Naive B cell (primary cell): ENCODE measurements around the gene AJUBA. TPM values are rescaled to one million over a fixed set of nuclear protein-coding genes. Genes with fewer than 3 reads are reported as not detected.
"Not testable (repeated sequence)": the region's sequence is repeated elsewhere in the genome, so short reads cannot be mapped to it uniquely, and the experiment has no call there.

Source experiments
- ATAC-seq, 2 donors: fragments of 150-1000 bp; cut with Tn5 transposase; 2 replicates each; pipeline ENCODE4 v1.10.0; 2021; ENCODE audit warnings: low read depth in 2 of 2, mild to moderate bottlenecking in 2 of 2, moderate library complexity in 2 of 2
- DNase-seq: peaks from one replicate; pipeline ENCODE4 v3.0.0; 2022
- H3K27ac Mint-ChIP-seq, 6 donors: one replicate each; pipeline ENCODE4 v1.8.0; 2020 to 2022; ENCODE audit warnings: mild to moderate bottlenecking in 6 of 6, mixed read lengths in 6 of 6, moderate library complexity in 5 of 6, inconsistent platforms in 2 of 6
- H3K27me3 Mint-ChIP-seq, 3 donors: one replicate each; pipeline ENCODE4 v1.8.0; 2021 to 2022; ENCODE audit warnings: mixed read lengths in 3 of 3, mild to moderate bottlenecking in 1 of 3
- H3K36me3 Mint-ChIP-seq, 2 donors: one replicate each; pipeline ENCODE4 v1.8.0; 2020 to 2022; ENCODE audit warnings: mixed read lengths in 2 of 2, inconsistent platforms in 1 of 2, mild to moderate bottlenecking in 1 of 2
- H3K4me1 Mint-ChIP-seq, 3 donors: one replicate each; pipeline ENCODE4 v1.8.0; 2020 to 2022; ENCODE audit warnings: mixed read lengths in 3 of 3, inconsistent platforms in 1 of 3, mild to moderate bottlenecking in 1 of 3, moderate library complexity in 1 of 3
- H3K4me3 Mint-ChIP-seq, 8 donors: one replicate each; pipeline ENCODE4 v1.8.0; 2020 to 2022; ENCODE audit warnings: mild to moderate bottlenecking in 8 of 8, mixed read lengths in 8 of 8, moderate library complexity in 8 of 8, inconsistent platforms in 2 of 8
- H3K9me3 Mint-ChIP-seq, 7 donors: one replicate each; pipeline ENCODE4 v1.8.0; 2020 to 2022; ENCODE audit warnings: mixed read lengths in 7 of 7, mild to moderate bottlenecking in 5 of 7, inconsistent platforms in 2 of 7, moderate library complexity in 1 of 7
- polyA plus RNA-seq, 6 donors: library from polyadenylated mRNA; unstranded; fragments of 300-500 nt; fragmentation: Illumina TruSeq; gene quantifications; one replicate each; pipeline ENCODE4 v1.2.3, GENCODE V29; 2021; ENCODE audit warnings: low read depth in 6 of 6

AJUBA gene
- polyA plus RNA-seq, 6 donors from 2014 or later, result 0.22 to 0.33 TPM; not detected in 4

- Mint-ChIP-seq H3K4me1 (peaks cover 0 to 3% (median 2%) of the 10 kb centered on the region in 3 donors), H3K36me3 (no peaks in the 10 kb centered on the region), H3K4me3 (no peak overlapping the region), H3K9me3 (no peaks in the 10 kb centered on the region), H3K27me3 (peaks cover 5 to 16% (median 15%) of the 10 kb centered on the region in 3 donors), H3K27ac (peak overlapping the region in 1 of 6 donors; percentile 63)
- ATAC-seq, result no peak
- no peak for DNase-seq
Measured at GRCh38 chr14:22972313-22972930, 9.9 kb downstream of the AJUBA start.

GRCh38 chr14:22971152-22971551, 11.2 kb downstream of the AJUBA start:
- H3K9me3 Mint-ChIP-seq, result no peaks in the 10 kb centered on the region
- ATAC-seq, result no peak
- H3K36me3 Mint-ChIP-seq, result no peaks in the 10 kb centered on the region
- H3K4me1 Mint-ChIP-seq, result peaks cover 0 to 2% (median 0%) of the 10 kb centered on the region in 3 donors
- no peak for DNase-seq
- H3K27ac Mint-ChIP-seq, result no peak overlapping the region
- no peak overlapping the region for H3K4me3 Mint-ChIP-seq
- peaks cover 5 to 11% (median 5%) of the 10 kb centered on the region in 3 donors for H3K27me3 Mint-ChIP-seq

- H3K9me3 Mint-ChIP-seq, result no peaks in the 10 kb centered on the region
- ATAC-seq (no peak), DNase-seq (no peak)
- H3K27ac Mint-ChIP-seq, result no peak overlapping the region
- H3K36me3 Mint-ChIP-seq, result no peaks in the 10 kb centered on the region
- no peaks in the 10 kb centered on the region for H3K27me3 Mint-ChIP-seq
- no peaks in the 10 kb centered on the region for H3K4me1 Mint-ChIP-seq
- H3K4me3 Mint-ChIP-seq, result no peak overlapping the region
Measured at GRCh38 chr14:22966783-22967269, 15.5 kb downstream of the AJUBA start.

GRCh38 chr14:22965916-22966782, 16.2 kb downstream of the AJUBA start:
- not testable (repeated sequence) for DNase-seq, H3K27me3 Mint-ChIP-seq, H3K27ac Mint-ChIP-seq, H3K36me3 Mint-ChIP-seq, H3K4me1 Mint-ChIP-seq, ATAC-seq, H3K4me3 Mint-ChIP-seq, H3K9me3 Mint-ChIP-seq

GRCh38 chr14:22962061-22962676, 20.2 kb downstream of the AJUBA start:
- Mint-ChIP-seq H3K27ac (no peak overlapping the region), H3K4me1 (peaks cover 0 to 5% (median 0%) of the 10 kb centered on the region in 3 donors), H3K9me3 (no peaks in the 10 kb centered on the region), H3K27me3 (no peaks in the 10 kb centered on the region), H3K4me3 (no peak overlapping the region), H3K36me3 (no peaks in the 10 kb centered on the region)
- DNase-seq (no peak), ATAC-seq (no peak)

GRCh38 chr14:22955702-22956569, 26.4 kb downstream of the AJUBA start:
- Mint-ChIP-seq H3K4me3 (peak overlapping the region; percentile 90 to 96 (median 93)), H3K27ac (peak overlapping the region in 5 of 6 donors; percentile 34 to 93 (median 77)), H3K27me3 (no peaks in the 10 kb centered on the region), H3K9me3 (no peaks in the 10 kb centered on the region), H3K4me1 (peaks cover 12 to 19% (median 15%) of the 10 kb centered on the region in 3 donors), H3K36me3 (peaks cover 0 to 4% of the 10 kb centered on the region in 2 donors)
- no peak for ATAC-seq
- no peak for DNase-seq

GRCh38 chr14:22952418-22952817, 29.9 kb downstream of the AJUBA start:
- peak overlapping the region in 1 of 8 donors; percentile 73 for H3K4me3 Mint-ChIP-seq
- H3K9me3 Mint-ChIP-seq, result no peaks in the 10 kb centered on the region
- DNase-seq, result no peak
- H3K4me1 Mint-ChIP-seq, result peaks cover 12 to 17% (median 15%) of the 10 kb centered on the region in 3 donors
- peak overlapping the region in 1 of 6 donors; percentile 47 for H3K27ac Mint-ChIP-seq
- H3K27me3 Mint-ChIP-seq, result no peaks in the 10 kb centered on the region
- ATAC-seq, result no peak
- peaks cover 5 to 8% of the 10 kb centered on the region in 2 donors for H3K36me3 Mint-ChIP-seq

- not testable (repeated sequence) for ATAC-seq, DNase-seq, H3K27me3 Mint-ChIP-seq, H3K27ac Mint-ChIP-seq, H3K4me3 Mint-ChIP-seq, H3K9me3 Mint-ChIP-seq
- Mint-ChIP-seq H3K36me3 (peaks cover 11 to 14% of the 10 kb centered on the region in 2 donors), H3K4me1 (peaks cover 12 to 13% (median 13%) of the 10 kb centered on the region in 3 donors)
Measured at GRCh38 chr14:22951795-22952194, 30.6 kb downstream of the AJUBA start.

- H3K4me3 Mint-ChIP-seq, result no peak overlapping the region
- H3K9me3 Mint-ChIP-seq, result no peaks in the 10 kb centered on the region
Measured at GRCh38 chr14:22945642-22946041, 36.7 kb downstream of the AJUBA start.

GRCh38 chr14:22939684-22940083, 42.7 kb downstream of the AJUBA start:
- H3K36me3 Mint-ChIP-seq, result no peaks in the 10 kb centered on the region
- peak overlapping the region in 1 of 6 donors; percentile 35 for H3K27ac Mint-ChIP-seq
- DNase-seq (no peak), ATAC-seq (no peak)
- H3K9me3 Mint-ChIP-seq, result no peaks in the 10 kb centered on the region
- H3K4me1 Mint-ChIP-seq, result no peaks in the 10 kb centered on the region
- H3K27me3 Mint-ChIP-seq, result no peaks in the 10 kb centered on the region
- H3K4me3 Mint-ChIP-seq, result no peak overlapping the region

More at GRCh38 chr14:22945642-22946041, 36.7 kb downstream of the AJUBA start:
- no peak for DNase-seq
- no peak for ATAC-seq
- H3K27me3 Mint-ChIP-seq, result no peaks in the 10 kb centered on the region
- H3K36me3 Mint-ChIP-seq, result peaks cover 12 to 16% of the 10 kb centered on the region in 2 donors
- H3K27ac Mint-ChIP-seq, result no peak overlapping the region
- no peaks in the 10 kb centered on the region for H3K4me1 Mint-ChIP-seq

GRCh38 chr14:22935156-22935555, 47.2 kb downstream of the AJUBA start:
- no peak for ATAC-seq
- Mint-ChIP-seq H3K4me3 (peak overlapping the region in 1 of 8 donors; percentile 5), H3K9me3 (no peaks in the 10 kb centered on the region), H3K36me3 (no peaks in the 10 kb centered on the region), H3K27me3 (no peaks in the 10 kb centered on the region), H3K4me1 (peaks cover 0 to 13% (median 6%) of the 10 kb centered on the region in 3 donors), H3K27ac (no peak overlapping the region)
- DNase-seq, result no peak

GRCh38 chr14:22932146-22932545, 50.2 kb downstream of the AJUBA start:
- peak overlapping the region in 2 of 8 donors; percentile 24 to 47 for H3K4me3 Mint-ChIP-seq
- DNase-seq (no peak), ATAC-seq (no peak)
- no peaks in the 10 kb centered on the region for H3K36me3 Mint-ChIP-seq
- H3K9me3 Mint-ChIP-seq, result no peaks in the 10 kb centered on the region
- peak overlapping the region in 1 of 6 donors; percentile 10 for H3K27ac Mint-ChIP-seq
- H3K27me3 Mint-ChIP-seq, result no peaks in the 10 kb centered on the region
- peaks cover 0 to 13% (median 8%) of the 10 kb centered on the region in 3 donors for H3K4me1 Mint-ChIP-seq
